Aorta (tissue), 5 donors: ENCODE measurements around the gene CCBE1. TPM values are rescaled to one million over a fixed set of nuclear protein-coding genes. Genes with fewer than 3 reads are reported as not detected.

ENCODE experiments used
- ATAC-seq: fragments of 200-7000 bp; cut with Tn5 transposase; one replicate; pipeline ENCODE4 v1.9.1; 2022; ENCODE audit warnings: moderate library complexity; ENCODE audit not compliant: low FRiP score
- DNase-seq, 2 donors: peaks; one replicate each; pipeline ENCODE4 v3.0.0-alpha.2; 2020
- H3K27ac ChIP-seq, 2 donors: one replicate each; pipeline ENCODE4 v1.5.1; 2013; ENCODE audit warnings: low read length in 2 of 2, mild to moderate bottlenecking in 2 of 2, moderate library complexity in 2 of 2, control low read depth in 1 of 2, inconsistent platforms in 1 of 2, low read depth in 1 of 2
- H3K27me3 ChIP-seq, 2 donors: one replicate each; pipeline ENCODE4 v1.6.1; 2013; ENCODE audit warnings: control low read depth in 1 of 2, low read length in 1 of 2, mild to moderate bottlenecking in 1 of 2, moderate library complexity in 1 of 2; ENCODE audit not compliant: insufficient read depth in 2 of 2, control insufficient read depth in 1 of 2
- H3K36me3 ChIP-seq, 2 donors: one replicate each; pipeline ENCODE4 v1.6.1; 2013; ENCODE audit warnings: control low read depth in 1 of 2, low read length in 1 of 2, mild to moderate bottlenecking in 1 of 2; ENCODE audit not compliant: insufficient read depth in 2 of 2, control insufficient read depth in 1 of 2
- H3K4me1 ChIP-seq, 2 donors: one replicate each; pipeline ENCODE4 v1.6.1; 2013; ENCODE audit warnings: low read length in 2 of 2, control low read depth in 1 of 2, mild to moderate bottlenecking in 1 of 2, moderate library complexity in 1 of 2; ENCODE audit not compliant: insufficient read depth in 2 of 2, control insufficient read depth in 1 of 2
- H3K4me3 ChIP-seq, 2 donors: one replicate each; pipeline ENCODE4 v1.5.1; 2013; ENCODE audit warnings: low read length in 2 of 2, control low read depth in 1 of 2, mild to moderate bottlenecking in 1 of 2
- H3K9me3 ChIP-seq: one replicate; pipeline ENCODE4 v1.6.1; 2013; ENCODE audit warnings: mild to moderate bottlenecking, low read length; ENCODE audit not compliant: control insufficient read depth
- WGBS, 2 donors: extraction: QIAGEN DNeasy Blood & Tissue Kit; methylation state at CpG; one replicate each; pipeline ENCODE4 v1.1.7; 2013; 5-methylcytosine and 5-hydroxymethylcytosine counted together
- intact Hi-C, 2 donors: fragments of 100-400 bp; cut with DNase I; formaldehyde crosslinking; loops; one replicate each; pipeline versions ENCODE4 v1.14.2 to v1.15.0; 2022
- polyA plus RNA-seq, 2 donors: library from polyadenylated mRNA; stranded (reverse); fragments of 200-250 nt; gene quantifications; one replicate each; pipeline ENCODE4 v1.2.3, GENCODE V29; 2013
- total RNA-seq, 2 donors: library from RNA; stranded (reverse); fragmentation: NEBNext Ultra II Directional; extraction: Animal tissue kit (Norgen Biotek cat#: 25700); gene quantifications; one replicate each; pipeline ENCODE4 v1.2.1, GENCODE V29; 2021
- donor health status: healthy with polysubstance abuse.
- donor health status: Bipolar disorder and iron deficiency.
- donor health status: DM: no; HTN: no; CAD: no.
- donor health status: DM: no; HTN: no; CAD: no.
- donor health status: DM: yes; HTN: yes; CAD: no.

Gene CCBE1
- total and polyA plus RNA-seq, 4 donors = 0.36 to 0.61 TPM; not detected in 2

DNA sequence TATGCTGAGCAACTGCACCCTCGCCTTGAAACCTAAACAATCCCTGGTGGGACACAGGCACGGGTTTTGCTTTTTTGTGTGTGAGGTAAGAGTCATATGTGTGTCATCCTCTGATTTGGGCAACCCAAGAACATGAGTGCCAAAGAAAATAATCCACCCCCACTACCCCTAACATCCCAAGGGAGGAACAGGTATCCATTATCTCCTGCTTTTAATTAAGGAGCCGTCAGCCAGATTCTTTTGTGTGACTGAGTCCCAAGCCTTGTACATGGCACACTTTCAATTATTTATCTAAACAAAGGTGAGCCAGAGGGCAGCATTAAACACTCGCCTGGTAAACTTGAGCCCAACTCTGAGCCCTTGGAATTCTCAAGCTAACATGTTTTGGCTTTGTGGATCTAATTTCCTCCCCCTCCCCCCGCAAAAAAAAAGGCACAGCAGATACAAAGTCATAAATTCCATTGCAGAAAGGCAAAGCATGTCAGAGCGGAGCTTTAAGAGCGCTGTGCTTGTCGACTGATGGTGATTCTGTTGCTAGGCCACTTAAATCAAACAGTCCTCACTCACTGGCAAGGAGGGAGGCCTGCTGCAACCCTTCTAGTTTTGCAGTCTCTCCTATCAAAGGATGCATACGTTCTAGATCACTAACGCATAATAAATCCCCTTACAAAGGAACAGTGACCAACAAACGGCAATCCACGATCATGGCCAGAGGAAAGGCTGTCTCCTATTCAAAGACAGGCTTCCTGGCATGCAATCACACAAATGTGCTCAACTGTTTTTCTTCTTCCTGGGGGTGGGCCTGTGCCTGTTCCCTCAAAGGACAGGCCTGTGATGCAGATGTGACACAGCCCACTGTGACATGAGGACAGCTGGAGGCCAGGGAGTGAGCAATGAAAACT lies 194.7 kb downstream of the CCBE1 start:
- Histone ChIP-seq H3K27ac (no peak overlapping the region), H3K27me3 (no peaks in the 10 kb centered on the region), H3K4me3 (no peak overlapping the region), H3K36me3 (no peaks in the 10 kb centered on the region), H3K9me3 (peaks cover 2% of the 10 kb centered on the region), H3K4me1 (no peaks in the 10 kb centered on the region)
- intact Hi-C loops = no loop called here
- WGBS, 2 donors = 24 to 34% methylated on average over 12 of the region's 12 CpGs
- no peak for DNase-seq
- peak; percentile 70 for ATAC-seq

- intact Hi-C loops = no loop called here
- no peak overlapping the region for H3K27ac ChIP-seq
- H3K36me3 ChIP-seq = no peaks in the 10 kb centered on the region
- WGBS, 2 donors = 89% methylated on average over 6 of the region's 6 CpGs
- peak; percentile 23 for ATAC-seq
- no peak for DNase-seq
- H3K27me3 ChIP-seq = no peaks in the 10 kb centered on the region
- peaks cover 2% of the 10 kb centered on the region for H3K9me3 ChIP-seq
- H3K4me3 ChIP-seq = no peak overlapping the region
- H3K4me1 ChIP-seq = no peaks in the 10 kb centered on the region
Measured at GRCh38 chr18:59501920-59502273, 195.3 kb downstream of the CCBE1 start.

DNA sequence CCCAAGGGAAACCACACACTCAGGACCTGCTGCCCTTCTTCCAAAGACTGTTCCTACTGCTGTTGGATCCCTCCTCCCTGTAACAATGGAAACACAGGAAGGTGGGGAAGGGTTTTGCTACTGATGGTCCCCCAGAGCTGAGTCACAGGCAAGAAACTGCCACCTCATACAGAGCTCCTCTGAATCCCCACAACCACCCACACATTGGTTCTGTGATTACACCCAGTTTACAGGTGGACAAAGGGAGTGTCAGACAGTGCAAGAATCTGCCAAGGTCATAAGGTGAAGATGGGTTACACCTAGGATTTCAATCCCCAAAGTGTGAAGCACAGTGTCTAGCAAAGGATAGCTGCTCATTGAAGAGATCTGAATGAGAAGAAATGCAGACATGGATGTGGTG lies 196.5 kb downstream of the CCBE1 start:
- H3K27me3 ChIP-seq = no peaks in the 10 kb centered on the region
- ATAC-seq (no peak), DNase-seq (no peak)
- H3K27ac ChIP-seq = no peak overlapping the region
- no peaks in the 10 kb centered on the region for H3K4me1 ChIP-seq
- H3K4me3 ChIP-seq = no peak overlapping the region
- no peaks in the 10 kb centered on the region for H3K36me3 ChIP-seq
- H3K9me3 ChIP-seq = peaks cover 2% of the 10 kb centered on the region
- intact Hi-C loops = no loop called here

DNA sequence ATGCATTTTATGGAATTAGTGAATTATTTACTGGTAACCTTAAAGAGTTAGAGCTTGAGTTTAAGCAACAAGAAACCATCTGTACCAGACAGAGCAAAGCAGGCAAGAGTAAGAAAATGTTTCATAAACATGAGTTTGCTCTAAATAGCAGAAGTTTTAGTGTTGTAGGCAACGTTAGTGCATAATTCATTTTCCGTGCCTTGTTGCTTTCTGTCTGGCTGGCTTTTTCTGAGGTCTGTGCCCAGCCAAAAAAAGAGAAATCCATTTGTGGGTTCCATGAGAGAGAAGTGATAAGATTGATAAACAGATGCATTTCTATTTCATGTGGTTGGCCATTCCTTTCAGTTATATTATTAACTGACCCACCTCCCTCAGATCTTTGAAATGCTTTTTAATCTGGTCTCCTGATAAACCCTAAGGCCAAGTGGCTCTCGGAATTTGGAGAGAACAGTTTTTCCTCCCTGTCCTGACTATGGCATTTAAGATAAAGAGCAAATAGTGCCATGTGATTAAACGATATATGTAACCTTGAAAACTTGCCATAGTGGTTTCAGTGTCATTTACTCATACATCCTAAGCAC lies 198.6 kb downstream of the CCBE1 start:
- Histone ChIP-seq H3K27ac (no peak overlapping the region), H3K4me1 (no peaks in the 10 kb centered on the region), H3K36me3 (no peaks in the 10 kb centered on the region), H3K27me3 (no peaks in the 10 kb centered on the region), H3K9me3 (peaks cover 2% of the 10 kb centered on the region), H3K4me3 (no peak overlapping the region)
- intact Hi-C loops = no loop called here
- ATAC-seq = no peak
- DNase-seq = no peak
- 23 to 28% methylated on average over 4 of the region's 4 CpGs for WGBS, 2 donors

DNA sequence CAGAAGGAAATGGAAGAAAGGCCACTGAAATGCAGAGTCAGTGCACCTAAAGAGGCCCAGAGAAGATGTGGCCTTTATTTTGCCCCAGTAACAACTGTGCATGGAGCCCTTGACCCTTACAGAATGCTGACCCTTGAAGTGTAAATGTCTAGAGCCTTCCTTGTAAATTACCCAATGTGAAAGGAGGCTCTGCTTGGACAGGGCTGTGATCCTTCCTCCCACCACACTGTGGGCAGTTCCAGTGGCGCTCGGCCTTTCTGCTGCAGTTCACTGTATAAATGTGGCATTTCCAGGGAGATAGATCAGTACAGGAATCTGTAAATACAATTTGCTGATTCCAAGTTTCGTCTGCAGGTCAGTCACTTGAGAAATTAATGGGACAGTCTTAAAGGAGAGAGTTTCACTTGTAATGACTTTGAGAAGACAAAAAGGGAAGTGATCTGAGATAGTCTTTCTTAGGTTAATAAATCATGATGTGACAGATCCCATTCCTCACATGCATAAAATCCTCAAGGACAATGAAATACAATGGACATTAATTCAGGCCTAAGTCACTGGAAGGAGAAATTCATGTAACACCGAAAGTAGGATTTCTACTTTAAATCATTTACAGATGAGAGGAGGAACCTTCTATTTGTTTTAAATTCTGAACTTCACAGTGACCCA lies 204.3 kb downstream of the CCBE1 start:
- no peaks in the 10 kb centered on the region for H3K36me3 ChIP-seq
- no peaks in the 10 kb centered on the region for H3K4me1 ChIP-seq
- DNase-seq (no peak), ATAC-seq (no peak)
- no peak overlapping the region for H3K4me3 ChIP-seq
- H3K27ac ChIP-seq = no peak overlapping the region
- H3K9me3 ChIP-seq = no peaks in the 10 kb centered on the region
- H3K27me3 ChIP-seq = no peaks in the 10 kb centered on the region
- intact Hi-C loops = no loop called here
- WGBS, 2 donors = 85 to 86% methylated on average over 4 of the region's 4 CpGs

- H3K27me3 ChIP-seq = peaks cover 0 to 1% of the 10 kb centered on the region in 2 donors
- no peaks in the 10 kb centered on the region for H3K4me1 ChIP-seq
- 82% methylated on average over 2 of the region's 2 CpGs for WGBS, 2 donors
- intact Hi-C loops = no loop called here
- ATAC-seq (no peak), DNase-seq (no peak)
- H3K36me3 ChIP-seq = no peaks in the 10 kb centered on the region
- no peak overlapping the region for H3K27ac ChIP-seq
- H3K4me3 ChIP-seq = no peak overlapping the region
- H3K9me3 ChIP-seq = no peaks in the 10 kb centered on the region
Measured at GRCh38 chr18:59488899-59489298, 208.3 kb downstream of the CCBE1 start.

DNA sequence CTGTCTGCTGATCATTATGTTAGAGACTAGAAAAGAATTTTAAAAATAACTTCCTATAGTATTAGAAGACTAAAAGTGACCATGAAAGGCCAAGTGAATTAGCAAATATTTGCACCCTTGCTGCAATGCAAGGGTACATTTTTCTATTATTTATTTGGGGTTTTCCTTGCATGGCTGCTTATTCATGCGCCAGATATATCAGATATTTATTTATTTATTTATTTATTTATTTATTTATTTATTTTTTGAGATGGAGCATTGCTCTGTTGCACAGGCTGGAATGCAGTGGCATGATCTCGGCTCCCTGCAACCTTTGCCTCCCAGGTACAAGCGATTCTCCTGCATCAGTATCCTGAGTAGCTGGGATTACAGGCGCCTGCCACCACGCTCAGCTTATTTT lies 211.8 kb downstream of the CCBE1 start:
- Histone ChIP-seq H3K27ac (no peak overlapping the region), H3K4me1 (no peaks in the 10 kb centered on the region), H3K36me3 (no peaks in the 10 kb centered on the region), H3K9me3 (no peaks in the 10 kb centered on the region), H3K4me3 (no peak overlapping the region), H3K27me3 (peaks cover 0 to 1% of the 10 kb centered on the region in 2 donors)
- DNase-seq (no peak), ATAC-seq (no peak)
- intact Hi-C loops = no loop called here
- 71 to 81% methylated on average over 5 of the region's 5 CpGs for WGBS, 2 donors

DNA sequence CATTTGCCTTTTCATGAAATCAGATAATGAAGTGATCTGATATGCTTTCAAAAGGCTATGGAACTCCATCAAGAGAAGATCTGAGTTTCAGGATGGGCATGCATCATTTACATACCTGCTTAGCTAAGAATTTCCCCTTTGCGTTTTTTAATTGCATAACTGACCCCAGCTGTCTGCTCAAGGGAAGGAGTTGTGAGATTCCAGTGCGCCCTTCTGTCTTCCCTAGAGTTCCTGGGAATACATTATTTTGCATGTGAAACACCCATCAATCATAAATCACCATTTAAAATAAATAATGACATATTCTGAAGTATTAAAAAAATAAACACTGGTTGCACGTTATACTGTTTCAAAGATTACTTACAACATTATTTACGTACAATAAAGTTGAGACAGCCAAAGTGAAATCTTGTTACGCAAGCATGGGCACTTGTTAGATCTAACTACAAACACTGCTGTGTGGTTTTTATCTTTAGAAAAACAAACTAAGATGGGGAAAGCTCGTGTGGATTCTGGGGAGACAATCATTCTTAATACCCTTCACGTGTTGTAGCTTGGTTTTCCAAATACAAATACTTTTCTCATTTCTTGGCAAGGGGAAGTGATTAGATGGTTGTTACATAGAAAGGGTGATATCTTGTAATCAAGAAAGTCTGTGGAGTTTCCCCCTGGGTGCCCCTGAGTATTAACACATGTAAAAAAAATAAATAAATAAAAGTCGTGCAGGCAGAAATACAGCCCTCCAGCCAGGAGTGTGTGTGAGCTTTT lies 212.5 kb downstream of the CCBE1 start:
- H3K27me3 ChIP-seq = peaks cover 0 to 1% of the 10 kb centered on the region in 2 donors
- WGBS, 2 donors = 5 to 6% methylated on average over 8 of the region's 8 CpGs
- ATAC-seq (peak; percentile 80), DNase-seq (no peak)
- no peak overlapping the region for H3K27ac ChIP-seq
- no peak overlapping the region for H3K4me3 ChIP-seq
- no peaks in the 10 kb centered on the region for H3K4me1 ChIP-seq
- no peaks in the 10 kb centered on the region for H3K36me3 ChIP-seq
- no peaks in the 10 kb centered on the region for H3K9me3 ChIP-seq
- intact Hi-C loops = no loop called here
